DND-41 (cell line): ENCODE measurements around the gene EPC1.

Source experiments
- ATAC-seq: fragments of 200-7000 bp; cut with Tn5 transposase; 3 replicates; pipeline ENCODE4 v1.9.1; 2021; ENCODE audit warnings: low read depth; ENCODE audit not compliant: insufficient read depth
- DNase-seq: peaks from one replicate; pipeline ENCODE4 v3.0.0-alpha.2; 2020
- H2AFZ ChIP-seq: 2 replicates; pipeline ENCODE4 v1.6.0; 2012; ENCODE audit warnings: low read depth, low read length
- H3K27ac ChIP-seq: 2 replicates; pipeline ENCODE4 v1.5.1; 2012; ENCODE audit warnings: low read length, inconsistent platforms
- H3K27me3 ChIP-seq: fragments of 200-600 bp; sonication (generic); 2 replicates; pipeline ENCODE4 v1.6.0; 2012; ENCODE audit warnings: low read length, mild to moderate bottlenecking, inconsistent platforms; ENCODE audit not compliant: insufficient read depth, poor library complexity
- H3K36me3 ChIP-seq: 2 replicates; pipeline ENCODE4 v1.5.1; 2012; ENCODE audit warnings: low read length, inconsistent platforms; ENCODE audit not compliant: insufficient read depth
- H3K4me1 ChIP-seq: 2 replicates; pipeline ENCODE4 v1.5.1; 2012; ENCODE audit warnings: mild to moderate bottlenecking, low read length; ENCODE audit not compliant: insufficient read depth
- H3K4me2 ChIP-seq: 2 replicates; pipeline ENCODE4 v1.6.0; 2012; ENCODE audit warnings: mild to moderate bottlenecking, moderate library complexity, low read length, inconsistent platforms; ENCODE audit not compliant: insufficient read depth
- H3K4me3 ChIP-seq, 2 experiments: fragments of 200-600 bp in 1 of 2; shearing (Covaris generic) in 1 of 2; 2 replicates each; pipeline ENCODE4 v1.5.1; 2012 to 2016; ENCODE audit warnings: inconsistent platforms in 2 of 2, low read length in 2 of 2, mild to moderate bottlenecking in 2 of 2, low read depth in 1 of 2, moderate library complexity in 1 of 2
- H3K79me2 ChIP-seq: 2 replicates; pipeline ENCODE4 v1.6.0; 2012; ENCODE audit warnings: low read length, inconsistent platforms; ENCODE audit not compliant: insufficient read depth
- H3K9ac ChIP-seq: 2 replicates; pipeline ENCODE4 v1.6.0; 2012; ENCODE audit warnings: low read depth, mild to moderate bottlenecking, inconsistent platforms, low read length, moderate library complexity
- H3K9me3 ChIP-seq: 2 replicates; pipeline ENCODE4 v1.5.1; 2012; ENCODE audit warnings: low read length, moderate library complexity, mild to moderate bottlenecking, inconsistent platforms; ENCODE audit not compliant: insufficient read depth, severe bottlenecking
- H4K20me1 ChIP-seq: 2 replicates; pipeline ENCODE4 v1.6.0; 2012; ENCODE audit warnings: low read length; ENCODE audit not compliant: insufficient read depth
- CTCF ChIP-seq: IDR thresholded peaks from 2 replicates; pipeline ENCODE4 v1.5.1; 2012; ENCODE audit warnings: borderline replicate concordance, low read length, moderate library complexity, mild to moderate bottlenecking; ENCODE audit not compliant: poor library complexity, severe bottlenecking; ENCODE audit errors: extremely low read depth
- EZH2 ChIP-seq: IDR thresholded peaks from 3 replicates; pipeline ENCODE4 v1.6.1; 2012; ENCODE audit warnings: borderline replicate concordance, low read depth, mild to moderate bottlenecking, moderate library complexity, low read length, inconsistent platforms; ENCODE audit not compliant: severe bottlenecking

Gene EPC1

GRCh38 chr10:32246685-32247084, 100.3 kb downstream of the EPC1 start:
- Histone ChIP-seq H3K36me3 (no peaks in the 10 kb centered on the region), H3K4me2 (no peak overlapping the region), H3K4me3 (no peak overlapping the region), H3K4me1 (no peaks in the 10 kb centered on the region), H3K9me3 (no peaks in the 10 kb centered on the region), H3K27ac (no peak overlapping the region), H2AFZ (no peak overlapping the region), H4K20me1 (no peaks in the 10 kb centered on the region), H3K27me3 (no peaks in the 10 kb centered on the region), H3K9ac (no peak overlapping the region), H3K79me2 (no peaks in the 10 kb centered on the region)
- ATAC-seq (no peak), DNase-seq (no peak)
- TF ChIP-seq CTCF (no peak), EZH2 (no peak)

GRCh38 chr10:32245760-32246159, 101.2 kb downstream of the EPC1 start:
- Histone ChIP-seq H3K4me2 (no peak overlapping the region), H3K27ac (no peak overlapping the region), H3K36me3 (no peaks in the 10 kb centered on the region), H4K20me1 (no peaks in the 10 kb centered on the region), H3K4me3 (no peak overlapping the region), H2AFZ (no peak overlapping the region), H3K9me3 (no peaks in the 10 kb centered on the region), H3K79me2 (no peaks in the 10 kb centered on the region), H3K27me3 (no peaks in the 10 kb centered on the region), H3K4me1 (no peaks in the 10 kb centered on the region), H3K9ac (no peak overlapping the region)
- DNase-seq (no peak), ATAC-seq (no peak)
- TF ChIP-seq CTCF (no peak), EZH2 (no peak)

- DNase-seq: no peak
- TF ChIP-seq CTCF (no peak), EZH2 (no peak)
- no peak overlapping the region for H3K27ac ChIP-seq
- H3K9me3 ChIP-seq: no peaks in the 10 kb centered on the region
- no peaks in the 10 kb centered on the region for H3K27me3 ChIP-seq
- no peaks in the 10 kb centered on the region for H4K20me1 ChIP-seq
- no peak overlapping the region for H2AFZ ChIP-seq
- H3K4me2 ChIP-seq: no peak overlapping the region
- no peaks in the 10 kb centered on the region for H3K79me2 ChIP-seq
- no peaks in the 10 kb centered on the region for H3K36me3 ChIP-seq
- no peaks in the 10 kb centered on the region for H3K4me1 ChIP-seq
- H3K9ac ChIP-seq: no peak overlapping the region
- no peak for ATAC-seq
- no peak overlapping the region for H3K4me3 ChIP-seq
Measured at GRCh38 chr10:32244421-32245207, 102.3 kb downstream of the EPC1 start.

- no peak for DNase-seq
- no peak overlapping the region for H3K4me2 ChIP-seq
- ATAC-seq: no peak
Measured at GRCh38 chr10:32244011-32244410, 102.9 kb downstream of the EPC1 start.

More at GRCh38 chr10:32244011-32244410, 102.9 kb downstream of the EPC1 start:
- Histone ChIP-seq H2AFZ (no peak overlapping the region), H3K79me2 (no peaks in the 10 kb centered on the region), H4K20me1 (no peaks in the 10 kb centered on the region), H3K27ac (no peak overlapping the region), H3K36me3 (no peaks in the 10 kb centered on the region), H3K9me3 (no peaks in the 10 kb centered on the region), H3K9ac (no peak overlapping the region), H3K4me1 (no peaks in the 10 kb centered on the region), H3K27me3 (no peaks in the 10 kb centered on the region), H3K4me3 (no peak overlapping the region)
- TF ChIP-seq CTCF (no peak), EZH2 (no peak)
